ENCODE results near the gene ZNF280B.

ZNF280B gene

GRCh38 chr22:22480940-22481339 is 27.6 kb downstream of the ZNF280B start:
- H3K9me3 ChIP-seq (ENCODE audit: low read length): no peaks in the 10 kb centered on the region
- no peaks in the 10 kb centered on the region for H3K79me2 ChIP-seq (ENCODE audit: insufficient read depth, low read length)
- H3K4me3 ChIP-seq (ENCODE audit: low read depth, low read length, poor library complexity, severe bottlenecking): no peak overlapping the region
- no peak for TF ChIP-seq CTCF (IDR thresholded peaks at IDR 0.05; ENCODE audit: low read length)
- no peak for TF ChIP-seq EZH2 (IDR thresholded peaks at IDR 0.05; ENCODE audit: borderline replicate concordance, low read length)
- H3F3A ChIP-seq (ENCODE audit: insufficient read depth, low read length): no peaks in the 10 kb centered on the region
- 0 out of 2 replicates have a peak, but pooled peaks cover 10% of the 10 kb centered on the region for H3K36me3 ChIP-seq (ENCODE audit: insufficient read depth, low read length)
- no peak overlapping the region for H3K4me2 ChIP-seq (ENCODE audit: low read length)
- H3K27ac ChIP-seq (ENCODE audit: low read depth, low read length, poor library complexity, severe bottlenecking): no peak overlapping the region
- no peaks in the 10 kb centered on the region for H3K27me3 ChIP-seq (ENCODE audit: insufficient read depth, low read length)
- no peak overlapping the region for H2AFZ ChIP-seq (ENCODE audit: low read length)
- no peaks in the 10 kb centered on the region for H4K20me1 ChIP-seq (ENCODE audit: insufficient read depth, low read length)
- no peak overlapping the region for H3K9ac ChIP-seq (ENCODE audit: low read length)
- no peaks in the 10 kb centered on the region for H3K9me2 ChIP-seq (ENCODE audit: low read depth, low read length)
- H3K4me1 ChIP-seq (ENCODE audit: insufficient read depth, low read length, severe bottlenecking): no peaks in the 10 kb centered on the region

GRCh38 chr22:22479999-22480532 is 28.5 kb downstream of the ZNF280B start:
- Histone ChIP-seq H3K4me3 (ENCODE audit: low read depth, low read length, poor library complexity, severe bottlenecking) (no peak overlapping the region), H4K20me1 (ENCODE audit: insufficient read depth, low read length) (no peaks in the 10 kb centered on the region), H3K4me1 (ENCODE audit: insufficient read depth, low read length, severe bottlenecking) (peaks cover 4% of the 10 kb centered on the region), H3K79me2 (ENCODE audit: insufficient read depth, low read length) (no peaks in the 10 kb centered on the region), H3K36me3 (ENCODE audit: insufficient read depth, low read length) (0 out of 2 replicates have a peak, but pooled peaks cover 2% of the 10 kb centered on the region), H3F3A (ENCODE audit: insufficient read depth, low read length) (no peaks in the 10 kb centered on the region), H3K27ac (ENCODE audit: low read depth, low read length, poor library complexity, severe bottlenecking) (no peak overlapping the region), H3K9me3 (ENCODE audit: low read length) (no peaks in the 10 kb centered on the region), H3K27me3 (ENCODE audit: insufficient read depth, low read length) (no peaks in the 10 kb centered on the region), H3K9me2 (ENCODE audit: low read depth, low read length) (no peaks in the 10 kb centered on the region), H2AFZ (ENCODE audit: low read length) (no peak overlapping the region), H3K4me2 (ENCODE audit: low read length) (no peak overlapping the region), H3K9ac (ENCODE audit: low read length) (no peak overlapping the region)
- no peak for TF ChIP-seq CTCF (IDR thresholded peaks at IDR 0.05; ENCODE audit: low read length)
- TF ChIP-seq EZH2 (IDR thresholded peaks at IDR 0.05; ENCODE audit: borderline replicate concordance, low read length): no peak

- Histone ChIP-seq H3K9me3 (ENCODE audit: low read length) (no peaks in the 10 kb centered on the region), H3K27me3 (ENCODE audit: insufficient read depth, low read length) (no peaks in the 10 kb centered on the region), H3K4me3 (ENCODE audit: low read depth, low read length, poor library complexity, severe bottlenecking) (no peak overlapping the region), H2AFZ (ENCODE audit: low read length) (no peak overlapping the region), H3K27ac (ENCODE audit: low read depth, low read length, poor library complexity, severe bottlenecking) (no peak overlapping the region), H3K9me2 (ENCODE audit: low read depth, low read length) (no peaks in the 10 kb centered on the region), H3K36me3 (ENCODE audit: insufficient read depth, low read length) (no peaks in the 10 kb centered on the region), H4K20me1 (ENCODE audit: insufficient read depth, low read length) (no peaks in the 10 kb centered on the region), H3F3A (ENCODE audit: insufficient read depth, low read length) (no peaks in the 10 kb centered on the region), H3K79me2 (ENCODE audit: insufficient read depth, low read length) (no peaks in the 10 kb centered on the region), H3K9ac (ENCODE audit: low read length) (no peak overlapping the region), H3K4me2 (ENCODE audit: low read length) (no peak overlapping the region), H3K4me1 (ENCODE audit: insufficient read depth, low read length, severe bottlenecking) (peaks cover 4% of the 10 kb centered on the region)
- no peak for TF ChIP-seq CTCF (IDR thresholded peaks at IDR 0.05; ENCODE audit: low read length)
- TF ChIP-seq EZH2 (IDR thresholded peaks at IDR 0.05; ENCODE audit: borderline replicate concordance, low read length): no peak
Observed at GRCh38 chr22:22479116-22479515, 29.4 kb downstream of the ZNF280B start.

Data from OCI-LY1 (cell line).